OCI-LY7 (cell line): ENCODE measurements around the gene RTEL1. TPM values are rescaled to one million over a fixed set of nuclear protein-coding genes. Genes with fewer than 3 reads are reported as not detected.

Experiments
- BruUV-seq: library from RNA; stranded (reverse); fragments of 400-500 nt; replicated peaks from 2 replicates; lab custom pipeline; 2021; lab: Mats Ljungman, UMichigan
- CTCF ChIA-PET: fragments of 300-600 bp; sonication (Branson Sonifier 250); formaldehyde crosslinking; loops from one replicate; lab custom pipeline; 2022; ENCODE audit warnings: antibody characterized with exemption; ENCODE audit not compliant: unreplicated experiment; lab: Charles Lee
- POLR2A ChIA-PET: fragments of 300-600 bp; sonication (Branson Sonifier 250); formaldehyde crosslinking; loops from one replicate; lab custom pipeline; 2022; ENCODE audit warnings: antibody characterized with exemption; lab: Charles Lee
- DNase-seq: peaks from one replicate; pipeline ENCODE4 v3.0.0-alpha.2; 2015; ENCODE audit warnings: low spot score
- H2AFZ ChIP-seq: fragments of 200-600 bp; sonication (generic), shearing (Covaris generic); 2 replicates; pipeline ENCODE4 v1.6.1; 2014; ENCODE audit warnings: mild to moderate bottlenecking, antibody characterized with exemption, low read length, moderate library complexity
- H3K27ac ChIP-seq: fragments of 200-600 bp; sonication (generic); 2 replicates; pipeline ENCODE4 v1.5.1; 2014; ENCODE audit warnings: mixed run types, low read depth, mild to moderate bottlenecking, moderate library complexity, low read length, inconsistent platforms; ENCODE audit not compliant: poor library complexity, severe bottlenecking
- H3K36me3 ChIP-seq: fragments of 200-600 bp; sonication (generic); 2 replicates; pipeline ENCODE4 v1.6.1; 2014; ENCODE audit warnings: mild to moderate bottlenecking, antibody characterized with exemption, low read length, moderate library complexity, mixed read lengths; ENCODE audit not compliant: insufficient read depth
- H3K4me1 ChIP-seq: fragments of 200-600 bp; sonication (generic); 2 replicates; pipeline ENCODE4 v1.5.1; 2014; ENCODE audit warnings: mild to moderate bottlenecking, low read length; ENCODE audit not compliant: insufficient read depth, poor library complexity, severe bottlenecking
- H3K4me2 ChIP-seq: fragments of 200-600 bp; sonication (generic); 2 replicates; pipeline ENCODE4 v1.6.1; 2014; ENCODE audit warnings: mild to moderate bottlenecking, low read length
- H3K4me3 ChIP-seq: fragments of 200-600 bp; sonication (generic); 2 replicates; pipeline ENCODE4 v1.5.1; 2014; ENCODE audit warnings: mild to moderate bottlenecking, low read depth, low read length; ENCODE audit not compliant: poor library complexity, severe bottlenecking
- H3K79me2 ChIP-seq: fragments of 200-600 bp; sonication (generic); 2 replicates; pipeline ENCODE4 v1.6.1; 2016; ENCODE audit warnings: low read depth, mild to moderate bottlenecking, low read length, moderate library complexity, mixed read lengths; ENCODE audit not compliant: insufficient read depth
- H3K9me2 ChIP-seq: fragments of 200-600 bp; sonication (generic); 2 replicates; pipeline ENCODE4 v1.6.1; 2016; ENCODE audit warnings: mild to moderate bottlenecking, low read length, mixed read lengths; ENCODE audit not compliant: insufficient read depth
- H3K9me3 ChIP-seq: fragments of 200-600 bp; sonication (generic); 2 replicates; pipeline ENCODE4 v1.6.1; 2014; ENCODE audit warnings: mild to moderate bottlenecking, mixed run types, low read length, mixed read lengths
- H4K20me1 ChIP-seq: fragments of 200-600 bp; sonication (generic); 2 replicates; pipeline ENCODE4 v1.6.1; 2014; ENCODE audit warnings: mild to moderate bottlenecking, antibody characterized with exemption, low read length, moderate library complexity, mixed read lengths; ENCODE audit not compliant: insufficient read depth
- CTCF ChIP-seq: fragments of 200-600 bp; sonication (generic); conservative IDR thresholded peaks from 2 replicates; pipeline ENCODE4 v1.5.1; 2014; ENCODE audit warnings: mild to moderate bottlenecking, antibody characterized with exemption, low read length, moderate library complexity, mixed read lengths
- EZH2phosphoT487 ChIP-seq: fragments of 200-600 bp; sonication (generic); IDR thresholded peaks from 2 replicates; pipeline ENCODE4 v1.6.1; 2018; ENCODE audit warnings: low read depth, borderline replicate concordance, mild to moderate bottlenecking, mixed run types, antibody characterized with exemption, low read length, moderate library complexity, mixed read lengths
- intact Hi-C: fragments of 100-400 bp; cut with micrococcal nuclease; formaldehyde crosslinking; loops from one replicate; pipeline ENCODE4 v1.10.0; 2022; ENCODE audit not compliant: unreplicated experiment
- total RNA-seq, 2 experiments: library from RNA; depleted of rRNA in 1 of 2; stranded (reverse); fragments of >200 nt in 1 of 2; shearing (Covaris generic) in 1 of 2; gene quantifications; 2 replicates each; pipeline ENCODE4 v1.2.3, GENCODE V29; 2014 to 2022

RTEL1 gene
- total RNA-seq, 2 experiments from 2014 or later, result 22.5 to 47.2 TPM

GRCh38 chr20:63686094-63686491 lies 28.0 kb downstream of the RTEL1 start:
- Histone ChIP-seq H3K4me3 (no peak overlapping the region), H3K79me2 (no peaks in the 10 kb centered on the region), H3K36me3 (peaks cover 11% of the 10 kb centered on the region; the same call in 1 of the 2 replicates), H3K9me3 (no peaks in the 10 kb centered on the region), H3K27ac (no peak overlapping the region), H3K4me2 (no peak overlapping the region), H3K4me1 (no peaks in the 10 kb centered on the region), H4K20me1 (no peaks in the 10 kb centered on the region), H2AFZ (no peak overlapping the region), H3K9me2 (no peaks in the 10 kb centered on the region)
- no peak for DNase-seq
- no peak for TF ChIP-seq EZH2phosphoT487
- TF ChIP-seq CTCF, result no peak
- intact Hi-C loops, result no loop called here
- BruUV-seq, result no TSS peak
- ChIA-PET POLR2A (no interaction called here), CTCF (no interaction called here)

DNA sequence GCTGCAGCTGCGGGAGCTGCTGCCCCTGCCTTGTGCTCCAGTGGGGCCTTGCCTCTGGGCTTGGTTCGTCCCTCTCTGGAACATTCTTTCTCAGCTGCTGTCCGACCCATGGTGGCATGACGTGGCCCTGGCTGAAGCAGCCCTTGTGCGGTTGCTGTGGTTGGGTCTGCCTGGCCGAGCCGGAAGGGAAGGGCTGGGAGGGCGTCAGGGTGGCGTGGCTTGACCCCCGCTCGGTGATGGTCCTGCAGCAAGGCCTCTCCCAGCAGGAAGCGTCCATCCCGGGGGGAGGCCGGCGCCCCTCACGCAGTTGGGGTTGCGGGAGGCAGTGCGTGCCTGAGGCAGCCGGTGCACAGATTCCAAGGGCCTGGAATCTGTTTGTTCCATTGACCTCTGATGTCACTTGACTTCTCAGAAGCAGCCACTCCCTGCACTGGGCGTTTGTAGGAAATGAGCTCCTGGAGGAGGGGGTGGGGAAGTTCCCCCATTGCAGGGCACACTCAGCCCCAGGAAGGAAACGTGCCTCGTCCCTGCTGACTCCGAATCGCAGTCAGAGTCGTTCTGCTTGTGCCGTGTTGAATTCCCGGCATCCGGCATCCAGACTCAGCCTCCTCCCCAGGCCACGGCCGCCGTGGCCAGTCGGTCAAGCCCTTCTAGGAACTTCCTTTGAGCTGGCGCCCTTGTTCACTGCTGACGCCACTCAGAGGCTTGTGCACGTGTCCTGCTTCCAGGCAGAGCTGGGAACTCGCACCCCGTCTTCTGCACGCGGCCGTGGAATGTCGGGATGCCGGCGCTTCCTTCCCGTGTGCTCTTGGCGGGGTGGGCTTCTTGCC lies 28.6 kb downstream of the RTEL1 start:
- no peak for DNase-seq
- H3K4me2 ChIP-seq, result no peak overlapping the region
- ChIA-PET POLR2A (no interaction called here), CTCF (no interaction called here)
- no peaks in the 10 kb centered on the region for H4K20me1 ChIP-seq
- H3K9me3 ChIP-seq, result no peaks in the 10 kb centered on the region
- H3K79me2 ChIP-seq, result no peaks in the 10 kb centered on the region
- intact Hi-C loops, result no loop called here
- H3K4me1 ChIP-seq, result no peaks in the 10 kb centered on the region
- TF ChIP-seq CTCF (no peak), EZH2phosphoT487 (no peak)
- H3K4me3 ChIP-seq, result no peak overlapping the region
- H2AFZ ChIP-seq, result no peak overlapping the region
- H3K9me2 ChIP-seq, result no peaks in the 10 kb centered on the region
- no TSS peak for BruUV-seq
- H3K36me3 ChIP-seq, result peaks cover 11% of the 10 kb centered on the region; the same call in 1 of the 2 replicates
- H3K27ac ChIP-seq, result no peak overlapping the region
